DMS153 treated with DMSO at 0.1 percent for 48 hours (cell line): Measurements from ENCODE around the gene SHCBP1L.
"Not testable (repeated sequence)": the region's sequence is repeated elsewhere in the genome, so short reads cannot be mapped to it uniquely, and the experiment has no call there.

Experiments
- DNase-seq: peaks from one replicate; lab custom pipeline; 2025; ENCODE audit not compliant: unreplicated experiment; lab: John Stamatoyannopoulos, UW

The SHCBP1L gene

DNA sequence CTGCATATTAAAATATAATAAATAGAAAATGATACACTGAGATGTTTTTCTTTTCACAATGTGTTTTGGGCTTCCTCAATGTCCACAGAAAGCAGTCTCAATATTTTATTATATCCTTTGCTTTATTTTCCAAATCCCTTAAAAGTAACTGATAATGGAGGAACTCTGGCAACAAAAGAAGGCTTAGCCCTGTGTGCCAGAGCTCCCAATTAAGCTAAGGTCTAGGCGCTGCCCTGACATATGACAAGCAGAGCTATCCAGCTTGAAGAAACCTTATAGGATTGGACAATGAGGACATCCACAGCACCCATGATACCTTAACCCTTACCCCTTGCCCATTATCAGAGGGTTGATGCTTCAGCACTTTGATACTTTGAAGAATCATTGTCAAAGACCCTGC is 12.9 kb upstream of the SHCBP1L start:
- no peak for DNase-seq

- no peak for DNase-seq
These were observed 12.1 kb upstream of the SHCBP1L start for GRCh38 chr1:182965096-182965495.

DNA sequence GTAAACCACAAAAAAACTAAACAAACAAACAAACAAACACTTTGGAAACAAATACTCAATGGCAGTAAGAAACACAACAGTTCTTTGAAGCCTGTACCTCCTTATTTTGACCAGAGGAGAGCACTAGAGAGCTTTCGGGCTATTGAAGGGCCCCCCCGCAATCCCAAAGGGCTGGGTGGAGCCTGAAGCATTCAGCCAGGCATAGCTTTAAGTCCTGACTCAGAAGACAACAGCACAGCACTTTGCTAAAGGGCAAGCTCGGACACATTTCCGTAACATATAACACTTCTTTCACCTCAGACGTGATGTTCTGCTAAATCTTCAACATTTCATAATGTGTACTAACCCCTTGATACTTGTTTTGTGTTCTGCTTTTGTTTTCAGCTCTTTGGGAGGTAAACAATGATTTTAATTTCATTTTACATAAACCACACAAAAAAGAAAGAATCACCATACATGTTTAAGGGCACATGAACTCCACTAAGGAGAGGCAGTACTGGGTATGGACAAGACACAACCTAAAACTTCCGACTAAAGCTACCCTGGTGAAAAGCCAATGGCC is 9.7 kb upstream of the SHCBP1L start:
- DNase-seq, result peak; percentile 93

DNA sequence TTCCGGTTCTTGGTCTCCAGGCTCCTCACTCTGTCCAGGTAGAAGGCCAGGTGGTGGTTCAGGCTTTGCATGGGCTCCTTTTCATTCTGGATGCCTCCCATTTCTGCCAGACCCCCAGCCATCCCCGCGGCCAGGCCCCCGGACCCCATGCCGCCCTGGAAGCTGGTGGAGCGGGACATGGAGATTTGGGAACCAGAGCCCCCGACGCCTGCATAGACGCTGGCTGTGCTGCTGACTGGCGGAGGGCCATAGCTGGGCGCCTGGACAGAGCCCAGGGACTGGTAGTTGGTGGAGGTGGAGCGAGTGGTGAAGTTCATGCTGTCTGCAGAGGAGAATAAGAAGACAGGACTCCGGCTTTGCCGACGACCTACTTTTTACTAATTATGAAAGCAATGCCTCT is 7.1 kb upstream of the SHCBP1L start:
- no peak for DNase-seq

DNA sequence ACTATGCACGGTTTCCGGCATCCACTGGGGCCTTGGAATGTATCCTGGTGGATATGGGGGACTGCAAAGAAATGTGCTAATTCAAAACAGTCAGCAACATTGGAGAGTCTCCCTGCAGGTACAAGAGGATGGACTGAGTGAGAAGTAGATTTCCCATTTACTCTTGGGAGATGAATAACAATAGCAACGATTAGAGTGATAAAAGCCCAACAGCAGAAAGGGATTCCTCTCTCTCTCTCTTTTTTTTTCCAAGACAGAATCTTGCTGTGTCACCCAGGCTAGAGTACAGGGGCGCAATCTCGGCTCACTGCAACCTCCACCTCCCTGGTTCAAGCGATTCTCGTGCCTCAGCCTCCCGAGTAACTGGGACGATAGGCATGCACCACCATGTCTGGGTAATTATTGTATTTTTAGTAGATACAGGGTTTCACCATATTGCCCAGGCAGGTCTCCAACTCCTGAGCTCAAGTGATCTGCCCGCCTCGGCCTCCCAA is 5.0 kb upstream of the SHCBP1L start:
- no peak for DNase-seq

GRCh38 chr1:182956708-182957365 is 3.9 kb upstream of the SHCBP1L start:
- DNase-seq, result no peak

DNA sequence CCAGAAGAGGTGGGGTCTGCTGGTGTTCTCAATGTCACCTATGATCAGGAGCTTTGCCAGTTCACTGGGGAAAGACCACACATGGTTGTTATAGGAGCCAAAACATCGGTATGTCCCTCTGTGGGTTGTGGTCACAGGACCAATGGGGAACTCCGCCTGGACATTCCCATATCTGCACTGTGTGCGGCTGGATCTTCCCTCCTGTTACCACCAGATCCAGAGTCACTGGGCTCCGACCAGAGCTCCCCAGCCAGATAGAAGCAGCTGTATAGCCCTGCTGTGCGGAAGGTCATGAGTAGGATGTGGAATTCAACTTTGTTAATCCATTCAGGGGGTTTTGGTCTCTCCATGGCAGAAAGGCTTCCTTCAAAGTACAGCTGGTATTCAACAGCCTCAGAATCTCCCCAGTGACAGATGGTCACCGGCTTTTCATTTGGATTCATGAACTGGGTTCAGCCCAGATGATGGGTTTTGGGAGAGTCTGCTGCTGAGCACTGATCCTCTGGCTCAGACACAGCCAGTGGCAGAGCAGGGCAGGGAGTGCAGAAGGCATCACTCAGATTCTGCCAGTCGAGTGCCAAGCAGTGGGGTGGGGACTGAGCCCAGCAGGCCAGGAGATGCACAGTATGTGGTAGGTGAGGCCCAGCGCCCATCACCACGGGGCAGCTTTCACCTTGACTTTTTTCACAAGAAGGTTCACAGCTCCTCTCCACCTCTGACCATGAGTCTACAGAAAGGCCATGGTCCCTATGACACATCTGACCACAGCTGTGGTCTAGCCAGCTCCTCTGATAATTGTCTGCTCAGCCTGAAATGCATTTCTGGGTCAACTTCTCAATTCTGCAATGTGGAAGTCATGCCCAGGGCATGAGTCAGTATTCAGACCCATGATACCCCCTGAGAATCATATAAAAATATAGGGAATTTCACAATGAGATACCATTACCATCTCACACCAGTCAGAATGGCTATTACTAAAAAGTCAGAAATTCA is 2.9 kb upstream of the SHCBP1L start:
- no peak for DNase-seq

DNA sequence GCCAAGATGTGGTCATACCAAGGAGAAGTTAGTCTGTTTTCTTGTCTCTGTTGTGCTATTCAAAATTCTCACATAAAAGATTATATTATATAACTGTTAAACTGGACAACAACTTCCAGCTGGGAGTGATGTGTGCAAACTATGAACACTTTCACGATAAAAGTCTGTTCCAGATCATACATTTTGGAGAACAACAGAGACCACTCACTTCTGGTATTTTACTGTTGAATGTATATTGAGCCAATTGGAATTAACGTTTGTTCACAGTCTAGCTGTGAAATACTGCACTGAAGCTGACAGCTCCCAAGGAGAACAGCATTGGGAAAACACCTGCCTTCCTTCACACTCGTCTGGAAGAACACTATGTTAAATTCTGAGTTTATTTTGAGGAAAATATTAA is 860 bp upstream of the SHCBP1L start:
- DNase-seq, result no peak

- not testable (repeated sequence) for DNase-seq
These were observed 9.6 kb downstream of the SHCBP1L start for GRCh38 chr1:182943336-182943735.

DNA sequence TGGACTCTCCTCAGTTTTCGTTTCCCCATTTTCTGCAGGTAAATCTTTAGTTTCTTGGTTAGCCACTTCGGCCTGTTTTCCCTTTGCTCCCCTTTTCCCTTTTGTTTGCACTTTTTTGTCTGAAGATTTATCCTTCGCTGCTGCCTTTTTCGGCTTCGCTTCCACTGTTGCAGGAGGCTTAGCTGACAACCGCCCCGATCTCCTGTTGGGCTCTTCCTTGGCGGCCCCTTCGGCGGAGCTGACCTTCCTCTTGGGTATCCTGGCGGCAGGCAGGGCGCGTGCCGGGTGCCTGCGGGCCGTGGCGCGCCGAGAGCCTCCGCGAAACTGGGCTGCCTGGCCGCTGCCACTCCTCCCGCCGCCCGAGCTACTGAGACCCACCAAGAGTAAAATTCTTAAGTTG is 10.8 kb downstream of the SHCBP1L start:
- DNase-seq, result not testable (repeated sequence)

- no peak for DNase-seq
These were observed 13.6 kb downstream of the SHCBP1L start for GRCh38 chr1:182939413-182939812.

- no peak for DNase-seq
These were observed 17.2 kb downstream of the SHCBP1L start for GRCh38 chr1:182935716-182936115.

DNA sequence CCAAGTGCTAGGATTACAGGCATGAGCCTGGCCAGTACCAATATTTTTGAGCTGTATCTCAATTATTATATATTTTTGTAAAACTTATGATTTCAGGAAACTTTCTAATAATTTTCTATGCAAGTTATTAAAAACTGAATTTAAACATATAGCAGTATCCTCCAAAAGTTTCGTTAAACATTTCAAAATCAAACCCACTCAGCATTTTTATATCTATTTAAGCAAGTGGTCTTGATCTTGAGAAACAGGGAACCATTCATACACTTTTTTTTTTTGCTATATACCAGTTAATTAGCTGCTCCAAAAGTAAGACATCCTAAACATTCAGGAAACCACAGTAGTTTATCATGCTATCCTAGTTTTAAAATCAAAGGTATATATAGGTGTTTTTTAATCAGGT is 22.0 kb downstream of the SHCBP1L start:
- DNase-seq, result no peak

- no peak for DNase-seq
These were observed 25.1 kb downstream of the SHCBP1L start for GRCh38 chr1:182927693-182928433.

GRCh38 chr1:182925661-182926060 is 27.3 kb downstream of the SHCBP1L start:
- DNase-seq, result no peak

GRCh38 chr1:182917378-182917777 is 35.6 kb downstream of the SHCBP1L start:
- DNase-seq, result no peak

DNA sequence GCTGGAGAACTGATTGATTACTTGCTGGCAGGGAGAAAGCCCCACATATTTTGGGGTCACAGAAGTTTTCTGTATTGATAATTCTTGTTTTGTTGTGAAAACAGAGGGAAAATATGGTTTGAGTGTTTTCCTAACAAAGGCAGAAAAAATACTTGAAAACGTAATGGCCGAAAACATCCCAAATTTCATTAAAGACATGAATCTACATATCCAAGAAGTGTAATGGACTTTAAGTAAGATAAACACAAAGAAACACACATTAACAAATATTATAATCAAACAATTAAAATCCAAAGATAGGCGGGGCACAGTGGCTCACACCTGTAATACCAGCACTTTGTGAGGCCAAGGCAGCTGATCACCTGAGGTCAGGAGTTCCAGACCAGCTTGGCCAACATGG is 39.6 kb downstream of the SHCBP1L start:
- DNase-seq, result no peak

DNA sequence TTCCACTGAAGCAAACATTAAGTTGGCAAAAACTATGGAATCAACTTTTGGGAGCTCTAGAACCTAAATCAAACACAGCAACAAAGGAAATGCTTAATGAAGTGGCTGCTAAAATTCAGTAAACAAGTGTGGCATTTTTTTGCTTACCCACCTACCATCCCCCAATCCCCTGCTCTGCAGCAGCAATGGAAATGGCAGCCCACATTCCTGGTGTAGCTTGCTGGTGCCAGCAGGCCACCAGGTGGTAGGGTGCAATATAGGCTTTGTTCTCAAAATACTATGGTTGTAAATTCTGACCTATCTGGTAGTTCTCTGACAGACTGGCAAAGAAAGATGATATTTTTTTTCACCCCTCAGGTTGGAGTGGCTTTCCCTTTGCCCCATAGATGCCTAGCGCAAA is 42.8 kb downstream of the SHCBP1L start:
- DNase-seq, result peak; percentile 14

GRCh38 chr1:182909578-182909977 is 43.4 kb downstream of the SHCBP1L start:
- peak; percentile 36 for DNase-seq

DNA sequence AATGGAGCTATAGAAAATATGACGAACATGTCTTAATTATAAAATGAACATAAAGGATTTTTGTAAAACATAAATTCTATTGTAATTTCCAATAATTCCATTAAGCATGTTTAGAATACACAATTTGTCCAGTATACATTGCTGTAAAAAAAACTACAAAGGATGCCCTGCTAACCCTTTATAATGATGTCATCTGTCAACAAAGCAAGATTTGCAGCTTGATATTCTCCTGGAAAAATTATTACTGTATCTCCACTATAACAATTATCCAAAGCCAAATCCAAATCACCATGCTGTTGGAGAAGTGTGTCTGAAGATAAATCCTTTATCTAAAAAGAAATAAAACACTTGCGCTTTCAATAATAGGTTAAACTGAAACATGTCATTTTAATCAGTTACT is 47.6 kb downstream of the SHCBP1L start:
- DNase-seq, result no peak

DNA sequence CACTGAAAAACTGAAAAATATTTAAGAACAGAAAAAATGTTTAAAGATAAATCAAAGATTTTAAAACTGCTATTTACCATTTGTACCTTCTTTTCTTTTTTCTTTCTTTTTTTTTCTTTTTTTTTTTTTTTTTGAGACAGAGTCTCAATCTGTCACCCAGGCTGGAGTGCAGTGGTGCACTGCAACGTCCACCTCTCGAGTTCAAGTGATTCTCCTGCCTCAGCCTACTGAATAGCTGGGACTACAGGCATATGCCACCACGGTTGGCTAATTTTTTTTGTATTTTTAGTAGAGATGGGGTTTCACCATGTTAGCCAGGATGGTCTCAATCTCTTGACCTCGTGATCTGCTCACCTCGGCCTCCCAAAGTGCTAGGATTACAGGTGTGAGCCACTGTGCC is 51.0 kb downstream of the SHCBP1L start:
- DNase-seq, result not testable (repeated sequence)
